Measurements from ENCODE around the gene TGM3. TPM values are rescaled to one million over a fixed set of nuclear protein-coding genes. Genes with fewer than 3 reads are reported as not detected.

TGM3 gene
- polyA plus RNA-seq, 1 donor (not counting 4 experiments of a cell fraction or from before 2014, with no cell fraction given), result 0.08 TPM

DNA sequence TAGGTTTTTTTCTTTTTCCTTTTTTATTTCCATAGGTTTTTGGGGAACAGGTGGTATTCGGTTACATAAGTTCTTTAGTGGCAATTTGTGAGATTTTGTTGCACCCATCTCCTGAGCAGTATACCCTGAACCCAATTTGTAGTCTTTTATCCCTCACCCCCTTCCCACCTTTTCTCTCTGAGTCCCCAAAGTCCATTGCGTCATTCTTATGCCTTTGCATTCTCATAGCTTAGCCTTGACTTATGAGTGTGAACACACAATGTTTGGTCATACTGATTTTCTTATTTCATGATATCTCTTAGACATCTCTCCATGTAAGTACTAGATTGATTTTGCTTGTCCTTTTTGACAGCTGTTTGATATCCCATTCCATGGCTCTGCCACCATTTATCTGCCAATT is 27.2 kb downstream of the TGM3 start:
- Histone ChIP-seq H3K36me3 (ENCODE audit: control insufficient read depth in 2 of 2, extremely low read depth in 1 of 2, insufficient read depth in 2 of 2, low read length in 2 of 2) (no peaks in the 10 kb centered on the region), H3K79me2 (ENCODE audit: control insufficient read depth, insufficient read depth, low read length) (no peaks in the 10 kb centered on the region), H3K27me3 (ENCODE audit: control insufficient read depth, extremely low read depth, insufficient read depth, low read length) (peaks cover 25% of the 10 kb centered on the region), H3K9me3 (ENCODE audit: control insufficient read depth, low read depth, low read length) (no peaks in the 10 kb centered on the region), H3K4me3 (ENCODE audit: control insufficient read depth in 2 of 3, extremely low read depth in 1 of 3, insufficient read depth in 2 of 3, low read depth in 1 of 3, low read length in 3 of 3) (no peak overlapping the region), H3K9me1 (ENCODE audit: control insufficient read depth, extremely low read depth, insufficient read depth, low read length) (no peaks in the 10 kb centered on the region), H3K9ac (ENCODE audit: control insufficient read depth, extremely low read depth, insufficient read depth, low read length) (no peak overlapping the region), H3K4me2 (ENCODE audit: control insufficient read depth, extremely low read depth, insufficient read depth, low read depth, low read length) (no peak overlapping the region), H3K27ac (ENCODE audit: control insufficient read depth, insufficient read depth, low read length) (no peak overlapping the region), H3K4me1 (ENCODE audit: control insufficient read depth, extremely low read depth, insufficient read depth, low read length) (no peaks in the 10 kb centered on the region), H2AFZ (ENCODE audit: control insufficient read depth, low read length) (no peak overlapping the region), H4K20me1 (ENCODE audit: control insufficient read depth, extremely low read depth, insufficient read depth, low read length) (no peaks in the 10 kb centered on the region)
- FAIRE-seq, result no peak
- dilution Hi-C loops (cut with MboI; ENCODE audit: extremely low pct_ligation_motif_present, low sequenced_read_pairs), result no loop called here
- no peak for DNase-seq (ENCODE audit: low read depth, low spot score)
- TF ChIP-seq CTCF (optimal IDR thresholded peaks at IDR 0.05 in 1 of 3, IDR thresholded peaks at IDR 0.05 in 1 of 3, conservative IDR thresholded peaks at IDR 0.05 in 1 of 3; ENCODE audit: extremely low read depth in 1 of 3, insufficient read depth in 2 of 3, low read length in 3 of 3) (no peak), EZH2 (IDR thresholded peaks at IDR 0.05; ENCODE audit: low read length) (no peak)

GRCh38 chr20:2326046-2326445 is 30.2 kb downstream of the TGM3 start:
- no peak overlapping the region for H2AFZ ChIP-seq (ENCODE audit: control insufficient read depth, low read length)
- no peaks in the 10 kb centered on the region for H3K36me3 ChIP-seq (ENCODE audit: control insufficient read depth in 2 of 2, extremely low read depth in 1 of 2, insufficient read depth in 2 of 2, low read length in 2 of 2)
- no peaks in the 10 kb centered on the region for H4K20me1 ChIP-seq (ENCODE audit: control insufficient read depth, extremely low read depth, insufficient read depth, low read length)
- TF ChIP-seq CTCF (optimal IDR thresholded peaks at IDR 0.05 in 1 of 3, IDR thresholded peaks at IDR 0.05 in 1 of 3, conservative IDR thresholded peaks at IDR 0.05 in 1 of 3; ENCODE audit: extremely low read depth in 1 of 3, insufficient read depth in 2 of 3, low read length in 3 of 3), result no peak
- no peak for TF ChIP-seq EZH2 (IDR thresholded peaks at IDR 0.05; ENCODE audit: low read length)
- no peak overlapping the region for H3K4me2 ChIP-seq (ENCODE audit: control insufficient read depth, extremely low read depth, insufficient read depth, low read depth, low read length)
- DNase-seq (ENCODE audit: low read depth, low spot score) (no peak), FAIRE-seq (no peak)
- H3K4me1 ChIP-seq (ENCODE audit: control insufficient read depth, extremely low read depth, insufficient read depth, low read length), result no peaks in the 10 kb centered on the region
- H3K27ac ChIP-seq (ENCODE audit: control insufficient read depth, insufficient read depth, low read length), result no peak overlapping the region
- H3K9me3 ChIP-seq (ENCODE audit: control insufficient read depth, low read depth, low read length), result no peaks in the 10 kb centered on the region
- dilution Hi-C loops (cut with MboI; ENCODE audit: extremely low pct_ligation_motif_present, low sequenced_read_pairs), result no loop called here
- no peak overlapping the region for H3K4me3 ChIP-seq (ENCODE audit: control insufficient read depth in 2 of 3, extremely low read depth in 1 of 3, insufficient read depth in 2 of 3, low read depth in 1 of 3, low read length in 3 of 3)
- no peaks in the 10 kb centered on the region for H3K9me1 ChIP-seq (ENCODE audit: control insufficient read depth, extremely low read depth, insufficient read depth, low read length)
- H3K27me3 ChIP-seq (ENCODE audit: control insufficient read depth, extremely low read depth, insufficient read depth, low read length), result peaks cover 36% of the 10 kb centered on the region
- H3K79me2 ChIP-seq (ENCODE audit: control insufficient read depth, insufficient read depth, low read length), result no peaks in the 10 kb centered on the region
- H3K9ac ChIP-seq (ENCODE audit: control insufficient read depth, extremely low read depth, insufficient read depth, low read length), result no peak overlapping the region
